GM23338 (cell line): ENCODE data around the gene UPK1B. TPM values are rescaled to one million over a fixed set of nuclear protein-coding genes. Genes with fewer than 3 reads are reported as not detected.

Source experiments
- ATAC-seq: fragments of 200-7000 bp; cut with Tn5 transposase; 3 replicates; pipeline ENCODE4 v1.9.1; 2020
- DNase-seq: peaks from one replicate; pipeline ENCODE4 v3.0.0-alpha.2; 2015; ENCODE audit warnings: low spot score
- H2AFZ ChIP-seq: fragments of 200-600 bp; sonication (generic); 2 replicates; pipeline ENCODE4 v1.8.0; 2016; ENCODE audit warnings: antibody characterized with exemption, mild to moderate bottlenecking, moderate library complexity
- H3F3A ChIP-seq: fragments of 200-600 bp; sonication (generic); replicated peaks from 2 replicates; pipeline ENCODE4 v1.8.0; 2017; ENCODE audit warnings: antibody characterized with exemption, mixed run types, low read depth
- H3K27ac ChIP-seq: fragments of 200-600 bp; sonication (generic); 2 replicates; pipeline ENCODE4 v1.6.1; 2016; ENCODE audit warnings: low read depth
- H3K27me3 ChIP-seq: fragments of 200-600 bp; sonication (generic); 2 replicates; pipeline ENCODE4 v1.8.0; 2016; ENCODE audit warnings: mild to moderate bottlenecking, mixed run types, moderate library complexity; ENCODE audit not compliant: insufficient read depth
- H3K36me3 ChIP-seq: fragments of 200-600 bp; sonication (generic); 2 replicates; pipeline ENCODE4 v1.8.0; 2016; ENCODE audit warnings: mild to moderate bottlenecking; ENCODE audit not compliant: insufficient read depth
- H3K4me1 ChIP-seq: fragments of 200-600 bp; sonication (generic); 2 replicates; pipeline ENCODE4 v1.8.0; 2016; ENCODE audit warnings: mild to moderate bottlenecking, moderate library complexity; ENCODE audit not compliant: insufficient read depth
- H3K4me2 ChIP-seq: fragments of 200-600 bp; sonication (generic); 2 replicates; pipeline ENCODE4 v1.7.1; 2017; ENCODE audit warnings: mixed run types
- H3K4me3 ChIP-seq: fragments of 200-600 bp; sonication (generic); 2 replicates; pipeline ENCODE4 v1.6.1; 2016; ENCODE audit warnings: mixed run types
- H3K79me2 ChIP-seq: fragments of 200-600 bp; sonication (generic); replicated peaks from 2 replicates; pipeline ENCODE4 v1.8.0; 2017; ENCODE audit warnings: mild to moderate bottlenecking; ENCODE audit not compliant: insufficient read depth
- H3K9me2 ChIP-seq: fragments of 200-600 bp; sonication (generic); 2 replicates; pipeline ENCODE4 v1.8.0; 2017; ENCODE audit not compliant: insufficient read depth
- H4K20me1 ChIP-seq: fragments of 200-600 bp; sonication (generic); replicated peaks from 2 replicates; pipeline ENCODE4 v1.8.0; 2017; ENCODE audit warnings: mild to moderate bottlenecking; ENCODE audit not compliant: insufficient read depth
- H3K27ac Mint-ChIP-seq: 2 replicates; pipeline ENCODE4 v1.8.0; 2020; ENCODE audit warnings: inconsistent platforms, mild to moderate bottlenecking, moderate library complexity, mixed read lengths
- H3K27me3 Mint-ChIP-seq: 3 replicates; pipeline ENCODE4 v1.8.0; 2022; ENCODE audit warnings: low read depth, mild to moderate bottlenecking, moderate library complexity, mixed read lengths, inconsistent platforms; ENCODE audit not compliant: insufficient read depth, poor library complexity
- H3K36me3 Mint-ChIP-seq: 3 replicates; pipeline ENCODE4 v1.8.0; 2021; ENCODE audit warnings: low read depth, mild to moderate bottlenecking, inconsistent platforms, moderate library complexity, mixed read lengths
- H3K4me1 Mint-ChIP-seq: 3 replicates; pipeline ENCODE4 v1.8.0; 2020; ENCODE audit warnings: mild to moderate bottlenecking, inconsistent platforms, mixed read lengths
- H3K4me3 Mint-ChIP-seq: 3 replicates; pipeline ENCODE4 v1.8.0; 2021; ENCODE audit warnings: moderate library complexity, mild to moderate bottlenecking, inconsistent platforms, mixed read lengths
- H3K9me3 Mint-ChIP-seq: 3 replicates; pipeline ENCODE4 v1.8.0; 2020; ENCODE audit warnings: moderate library complexity, mild to moderate bottlenecking, inconsistent platforms, mixed read lengths
- CREB1 ChIP-seq: fragments of 250-450 bp; sonication (Bioruptor Pico); IDR thresholded peaks from 2 replicates; pipeline ENCODE4 v1.5.0; 2020; ENCODE audit warnings: low read depth, mild to moderate bottlenecking, moderate library complexity
- ETS1 ChIP-seq: IDR thresholded peaks from 2 replicates; pipeline ENCODE4 v1.6.1; 2016; ENCODE audit warnings: antibody characterized with exemption
- EZH2phosphoT487 ChIP-seq: fragments of 200-600 bp; sonication (generic); IDR thresholded peaks from one replicate; pipeline ENCODE4 v1.8.1; 2018; ENCODE audit warnings: antibody characterized with exemption; ENCODE audit not compliant: unreplicated experiment
- JUNB ChIP-seq: IDR thresholded peaks from one replicate; pipeline ENCODE4 v1.6.1; 2016; ENCODE audit warnings: antibody characterized with exemption; ENCODE audit not compliant: unreplicated experiment
- NANOG ChIP-seq: IDR thresholded peaks from 2 replicates; pipeline ENCODE4 v1.6.1; 2016; ENCODE audit warnings: antibody characterized with exemption, borderline replicate concordance
- POLR2AphosphoS5 ChIP-seq: IDR thresholded peaks from 2 replicates; pipeline ENCODE4 v1.6.1; 2016; ENCODE audit warnings: antibody characterized with exemption, low read depth
- REST ChIP-seq: IDR thresholded peaks from one replicate; pipeline ENCODE4 v1.6.1; 2018; ENCODE audit warnings: antibody characterized with exemption; ENCODE audit not compliant: unreplicated experiment
- STAT1 ChIP-seq: IDR thresholded peaks from one replicate; pipeline ENCODE4 v1.6.1; 2016; ENCODE audit warnings: antibody characterized with exemption; ENCODE audit not compliant: unreplicated experiment
- ZNF114 ChIP-seq: fragments of 250-450 bp; sonication (Bioruptor Pico); IDR thresholded peaks from 2 replicates; pipeline ENCODE4 v1.5.0; 2020; ENCODE audit warnings: mild to moderate bottlenecking, moderate library complexity
- ZNF331 ChIP-seq: fragments of 250-450 bp; sonication (Bioruptor Pico); IDR thresholded peaks from 2 replicates; pipeline ENCODE4 v1.5.0; 2020; ENCODE audit warnings: low read depth, mild to moderate bottlenecking, moderate library complexity
- ZNF462 ChIP-seq: fragments of 250-450 bp; sonication (Bioruptor Pico); IDR thresholded peaks from 2 replicates; pipeline ENCODE4 v1.5.0; 2020; ENCODE audit warnings: mild to moderate bottlenecking, moderate library complexity
- polyA plus RNA-seq: library from polyadenylated mRNA; unstranded; fragments of >200 nt; fragmentation: Nextera tagmentation; extraction: Ambion mirVana; gene quantifications from 2 replicates; pipeline ENCODE4 v1.2.1, GENCODE V29; 2016
- total RNA-seq: library from RNA; depleted of rRNA; stranded (reverse); fragments of >200 nt; shearing (Covaris generic); gene quantifications from 2 replicates; pipeline ENCODE4 v1.2.3, GENCODE V29; 2014

Gene UPK1B
- total and polyA plus RNA-seq, 2 experiments from 2014 or later = 0.39 to 0.66 TPM

GRCh38 chr3:119237299-119237698, 63.9 kb downstream of the UPK1B start (continued):
- TF ChIP-seq ZNF462 (CRISPR knock-in tag) (no peak), ZNF331 (no peak), POLR2AphosphoS5 (no peak), CREB1 (CRISPR knock-in tag) (no peak), EZH2phosphoT487 (no peak), ZNF114 (CRISPR knock-in tag) (no peak), STAT1 (no peak), ETS1 (no peak)

- peaks cover 63% of the 10 kb centered on the region for H3K79me2 ChIP-seq
- H3K9me3 Mint-ChIP-seq = peaks cover 13% of the 10 kb centered on the region; the same call in 2 of the 3 replicates
- no peaks in the 10 kb centered on the region for H3K9me2 ChIP-seq
- no peak overlapping the region for H2AFZ ChIP-seq
- peaks cover 43% of the 10 kb centered on the region for H3K36me3 Mint-ChIP-seq
- H4K20me1 ChIP-seq = peaks cover 3% of the 10 kb centered on the region; the same call in 1 of the 2 replicates
- H3K4me3 Mint-ChIP-seq = no peak overlapping the region; the same call in 2 of the 3 replicates
- H3K4me1 Mint-ChIP-seq = peaks cover 8% of the 10 kb centered on the region
- H3K4me1 ChIP-seq = peaks cover 17% of the 10 kb centered on the region
- DNase-seq (no peak), ATAC-seq (no peak)
- peaks cover 26% of the 10 kb centered on the region; the same call in 1 of the 2 replicates for H3K36me3 ChIP-seq
- no peak overlapping the region for H3K27ac ChIP-seq
- H3K27me3 ChIP-seq = no peaks in the 10 kb centered on the region
- peaks cover 7% of the 10 kb centered on the region for H3K27me3 Mint-ChIP-seq
- TF ChIP-seq EZH2phosphoT487 (no peak), NANOG (no peak), ZNF114 (CRISPR knock-in tag) (no peak), STAT1 (no peak), CREB1 (CRISPR knock-in tag) (no peak), ETS1 (no peak), REST (no peak), JUNB (no peak)
- H3F3A ChIP-seq = no peaks in the 10 kb centered on the region; the same call in 1 of the 2 replicates
- H3K4me3 ChIP-seq = peak overlapping the region; percentile 76
- H3K4me2 ChIP-seq = peak overlapping the region; percentile 99
- no peak overlapping the region for H3K27ac Mint-ChIP-seq
Measured at GRCh38 chr3:119238363-119238762, 65.0 kb downstream of the UPK1B start.
